ENCODE data around the gene EID3. TPM values are rescaled to one million over a fixed set of nuclear protein-coding genes. Genes with fewer than 3 reads are reported as not detected.
"Not testable (repeated sequence)": the region's sequence is repeated elsewhere in the genome, so short reads cannot be mapped to it uniquely, and the experiment has no call there.

Gene EID3
- total and polyA plus RNA-seq, 10 of the 15 experiments (the other 5 are each of a cell fraction or from before 2014, with no cell fraction given), result 0.92 to 7.0 (median 4.3) TPM

DNA sequence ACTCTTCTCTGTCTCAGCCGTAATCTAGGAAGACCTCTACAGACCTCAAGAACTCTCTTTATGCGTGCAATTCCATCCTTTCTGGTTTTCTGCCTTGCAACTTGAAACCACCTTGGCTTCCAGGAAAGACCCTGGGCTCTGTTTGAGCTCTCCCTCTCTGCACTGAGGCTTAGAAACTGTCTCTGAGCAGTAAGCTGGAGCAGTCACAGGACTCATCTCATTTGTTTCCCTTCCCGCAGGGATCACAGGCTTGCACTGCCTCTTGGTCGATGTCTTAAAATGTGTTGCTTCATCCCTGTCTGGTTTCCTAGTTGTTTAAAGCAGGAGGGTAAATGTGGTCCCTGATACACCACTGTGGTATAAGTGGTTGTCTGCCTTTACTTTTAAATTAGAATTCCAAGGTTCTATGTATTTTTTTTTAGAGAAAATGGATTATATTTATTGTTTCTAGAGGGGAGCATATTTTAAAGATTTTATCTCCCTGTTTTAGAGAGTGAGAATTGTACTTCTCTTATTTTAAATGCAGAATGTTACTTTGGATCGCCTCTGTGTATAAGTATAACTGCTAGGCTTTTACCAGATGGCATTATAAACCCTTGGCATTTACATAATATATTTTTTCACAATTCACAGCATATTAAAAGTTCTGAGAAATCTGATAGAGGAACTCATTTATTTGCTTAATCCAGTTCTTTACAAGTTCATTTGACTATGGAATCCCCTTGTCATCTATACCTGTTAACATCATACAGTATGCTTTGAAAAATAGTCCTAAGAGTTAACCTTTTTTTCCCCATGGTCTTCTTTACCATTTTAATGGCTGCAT, 26.4 kb downstream of the EID3 start (continued):
- TF ChIP-seq MYC (IDR thresholded peaks at IDR 0.05; ENCODE audit: insufficient read depth, insufficient read length, insufficient replicate concordance, low read length, severe bottlenecking) (no peak), KLF5 (IDR thresholded peaks at IDR 0.05; ENCODE audit: partially characterized antibody) (no peak), RAD51 (IDR thresholded peaks at IDR 0.05) (no peak), POLR2A (IDR thresholded peaks at IDR 0.05; ENCODE audit: low read depth, low read length) (no peak), RBBP5 (conservative IDR thresholded peaks at IDR 0.05) (no peak)

DNA sequence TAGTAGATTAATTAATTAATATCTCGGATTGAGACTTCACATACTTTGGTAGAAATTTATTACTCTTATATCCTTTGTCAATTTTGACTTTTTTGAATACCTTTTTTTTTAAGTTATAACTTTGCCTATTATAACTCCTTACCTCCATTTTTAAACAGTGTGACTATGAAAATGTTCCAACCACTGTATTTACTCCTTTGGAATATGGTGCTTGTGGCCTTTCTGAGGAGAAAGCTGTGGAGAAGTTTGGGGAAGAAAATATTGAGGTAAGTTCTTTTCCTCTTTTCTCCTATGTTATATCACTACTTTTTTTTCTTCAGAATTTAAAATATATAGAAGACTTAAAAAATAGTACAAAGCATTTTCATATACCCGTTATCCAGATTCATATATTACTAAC, 27.8 kb downstream of the EID3 start:
- DNase-seq (ENCODE audit: low read depth, low spot score), result no peak
- Histone ChIP-seq H3K27me3 (replicated peaks in 1 of 2; ENCODE audit: control insufficient read depth in 2 of 2, insufficient read depth in 2 of 2, low read length in 1 of 2) (no peaks in the 10 kb centered on the region), H3K4me3 (no peak overlapping the region), H3K4me2 (ENCODE audit: control insufficient read depth, insufficient read depth) (no peak overlapping the region), H3K9ac (ENCODE audit: control insufficient read depth, insufficient read depth, low read length) (no peak overlapping the region), H3K4me1 (ENCODE audit: control insufficient read depth, insufficient read depth, low read length) (no peaks in the 10 kb centered on the region), H3K9me3 (replicated peaks; ENCODE audit: control insufficient read depth, insufficient read depth, low read length) (no peaks in the 10 kb centered on the region), H3K27ac (ENCODE audit: control insufficient read depth, insufficient read depth) (no peak overlapping the region), H4K20me1 (ENCODE audit: control insufficient read depth, insufficient read depth) (no peaks in the 10 kb centered on the region), H3K36me3 (ENCODE audit: control insufficient read depth in 2 of 2, insufficient read depth in 2 of 2, low read length in 1 of 2) (peaks cover 10 to 29% of the 10 kb centered on the region in 2 experiments), H2AFZ (ENCODE audit: control insufficient read depth, low read depth, low read length) (no peak overlapping the region), H3K79me2 (ENCODE audit: control insufficient read depth, insufficient read depth, low read length) (no peaks in the 10 kb centered on the region)
- intact Hi-C loops (cut with micrococcal nuclease; ENCODE audit: unreplicated experiment) (no loop called here), in situ Hi-C loops (cut with MboI) (no loop called here)
- ChIA-PET SMC1A (ENCODE audit: uncharacterized antibody, unreplicated experiment) (no interaction called here), RAD21 (ENCODE audit: unreplicated experiment) (no interaction called here), CTCF (no interaction called here), POLR2A (no interaction called here)
- no peak for FAIRE-seq
- no peak for ATAC-seq
- TF ChIP-seq BACH1 (IDR thresholded peaks at IDR 0.05; ENCODE audit: borderline replicate concordance) (no peak), YBX1 (IDR thresholded peaks at IDR 0.05) (no peak), MEF2B (IDR thresholded peaks at IDR 0.05; ENCODE audit: partially characterized antibody, poor library complexity, severe bottlenecking) (no peak), SRF (IDR thresholded peaks at IDR 0.05; ENCODE audit: low read depth in 2 of 2, low read length in 2 of 2) (no peak), MYC (IDR thresholded peaks at IDR 0.05; ENCODE audit: insufficient read depth, insufficient read length, insufficient replicate concordance, low read length, severe bottlenecking) (no peak), ZNF24 (IDR thresholded peaks at IDR 0.05) (no peak)
- no TSS peak for BruUV-seq (replicated peaks)
- WGBS (ENCODE audit: insufficient coverage, insufficient replicate concordance, low lambda C conversion rate, missing lambda C conversion rate), result 100% methylated on average over 2 of the region's 2 CpGs

DNA sequence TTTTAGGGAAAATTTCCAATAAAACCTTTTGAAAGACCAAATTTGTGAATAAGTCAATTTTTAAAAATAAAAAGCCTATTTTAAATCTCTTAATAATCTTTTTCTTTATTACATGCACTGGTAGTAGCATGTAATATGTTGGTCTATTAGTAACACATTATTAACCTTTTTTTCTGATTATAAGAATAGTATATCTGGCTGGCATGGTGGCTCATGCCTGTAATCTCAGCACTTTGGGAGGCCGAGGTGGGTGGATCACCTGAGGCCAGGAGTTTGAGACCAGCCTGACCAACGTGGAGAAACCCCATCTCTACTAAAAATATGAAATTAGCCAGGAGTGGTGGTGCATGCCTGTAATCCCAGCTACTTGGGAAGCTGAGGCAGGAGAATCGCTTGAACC, 28.7 kb downstream of the EID3 start:
- H3K27ac ChIP-seq (ENCODE audit: control insufficient read depth, insufficient read depth); H3K4me1 ChIP-seq (ENCODE audit: control insufficient read depth, insufficient read depth, low read length); BruUV-seq (replicated peaks); intact Hi-C loops (cut with micrococcal nuclease; ENCODE audit: unreplicated experiment); DNase-seq (ENCODE audit: low read depth, low spot score); H3K4me2 ChIP-seq (ENCODE audit: control insufficient read depth, insufficient read depth); ATAC-seq; H4K20me1 ChIP-seq (ENCODE audit: control insufficient read depth, insufficient read depth); H2AFZ ChIP-seq (ENCODE audit: control insufficient read depth, low read depth, low read length); H3K9me3 ChIP-seq (replicated peaks; ENCODE audit: control insufficient read depth, insufficient read depth, low read length); H3K79me2 ChIP-seq (ENCODE audit: control insufficient read depth, insufficient read depth, low read length); CTCF ChIA-PET; H3K9ac ChIP-seq (ENCODE audit: control insufficient read depth, insufficient read depth, low read length); in situ Hi-C loops (cut with MboI); H3K27me3 ChIP-seq (replicated peaks in 1 of 2; ENCODE audit: control insufficient read depth in 2 of 2, insufficient read depth in 2 of 2, low read length in 1 of 2); POLR2A ChIA-PET; FAIRE-seq; RAD21 ChIA-PET (ENCODE audit: unreplicated experiment); H3K4me3 ChIP-seq: not testable (repeated sequence)
- 63% methylated on average over 2 of the region's 3 CpGs for WGBS (ENCODE audit: insufficient coverage, insufficient replicate concordance, low lambda C conversion rate, missing lambda C conversion rate)
- SMC1A ChIA-PET (ENCODE audit: uncharacterized antibody, unreplicated experiment), result interaction anchor here (1.0 kb wide), 1 partner anchor 19 kb away, joined by 3 read pairs; no protein-coding TSS in a partner anchor
- peaks cover 10 to 31% of the 10 kb centered on the region in 2 experiments for H3K36me3 ChIP-seq (ENCODE audit: control insufficient read depth in 2 of 2, insufficient read depth in 2 of 2, low read length in 1 of 2)

Data from GM12878 (cell line).